ENCODE results near the gene AP1S3. TPM values are rescaled to one million over a fixed set of nuclear protein-coding genes. Genes with fewer than 3 reads are reported as not detected.

AP1S3 gene
- total and polyA plus RNA-seq, 4 experiments from 2014 or later: 0.96 to 2.6 (median 1.2) TPM

- Histone ChIP-seq H3K4me3 (ENCODE audit: low read length in 2 of 2) (no peak overlapping the region), H3K4me1 (ENCODE audit: insufficient read depth, low read length) (peaks cover 8% of the 10 kb centered on the region), H3K9me3 (ENCODE audit: control insufficient read depth in 1 of 2, low read length in 2 of 2) (no peaks in the 10 kb centered on the region), H3K27ac (ENCODE audit: low read depth, low read length) (no peak overlapping the region), H3K27me3 (ENCODE audit: insufficient read depth, low read length) (no peaks in the 10 kb centered on the region), H3K36me3 (ENCODE audit: insufficient read depth, low read length) (no peaks in the 10 kb centered on the region)
- Mint-ChIP-seq H3K27ac (no peak overlapping the region), H3K4me1 (peaks cover 7 to 10% (median 8%) of the 10 kb centered on the region in 4 donors), H3K4me3 (peak overlapping the region in 1 of 8 donors; percentile 35), H3K27me3 (no peaks in the 10 kb centered on the region), H3K36me3 (peaks cover 0 to 3% of the 10 kb centered on the region in 2 donors), H3K9me3 (no peaks in the 10 kb centered on the region)
- CTCF ChIA-PET (ENCODE audit: partially characterized antibody): no interaction called here
- intact Hi-C loops (cut with micrococcal nuclease): no loop called here
- POLR2A ChIA-PET (ENCODE audit: partially characterized antibody): no interaction called here
- DNase-seq: no peak
These were observed 5.0 kb downstream of the AP1S3 start for GRCh38 chr2:223832241-223832903.

GRCh38 chr2:223829128-223829527 lies 8.3 kb downstream of the AP1S3 start:
- Histone ChIP-seq H3K9me3 (ENCODE audit: control insufficient read depth in 1 of 2, low read length in 2 of 2) (no peaks in the 10 kb centered on the region), H3K27me3 (ENCODE audit: insufficient read depth, low read length) (no peaks in the 10 kb centered on the region), H3K4me3 (ENCODE audit: low read length in 2 of 2) (no peak overlapping the region), H3K4me1 (ENCODE audit: insufficient read depth, low read length) (no peaks in the 10 kb centered on the region), H3K36me3 (ENCODE audit: insufficient read depth, low read length) (no peaks in the 10 kb centered on the region), H3K27ac (ENCODE audit: low read depth, low read length) (no peak overlapping the region)
- intact Hi-C loops (cut with micrococcal nuclease): no loop called here
- H3K4me3 Mint-ChIP-seq: no peak overlapping the region
- H3K36me3 Mint-ChIP-seq: no peaks in the 10 kb centered on the region
- H3K4me1 Mint-ChIP-seq: peaks cover 0 to 2% (median 0%) of the 10 kb centered on the region in 4 donors
- DNase-seq: no peak
- ChIA-PET CTCF (ENCODE audit: partially characterized antibody) (no interaction called here), POLR2A (ENCODE audit: partially characterized antibody) (no interaction called here)
- H3K27ac Mint-ChIP-seq: no peak overlapping the region
- no peaks in the 10 kb centered on the region for H3K9me3 Mint-ChIP-seq
- no peaks in the 10 kb centered on the region for H3K27me3 Mint-ChIP-seq

DNA sequence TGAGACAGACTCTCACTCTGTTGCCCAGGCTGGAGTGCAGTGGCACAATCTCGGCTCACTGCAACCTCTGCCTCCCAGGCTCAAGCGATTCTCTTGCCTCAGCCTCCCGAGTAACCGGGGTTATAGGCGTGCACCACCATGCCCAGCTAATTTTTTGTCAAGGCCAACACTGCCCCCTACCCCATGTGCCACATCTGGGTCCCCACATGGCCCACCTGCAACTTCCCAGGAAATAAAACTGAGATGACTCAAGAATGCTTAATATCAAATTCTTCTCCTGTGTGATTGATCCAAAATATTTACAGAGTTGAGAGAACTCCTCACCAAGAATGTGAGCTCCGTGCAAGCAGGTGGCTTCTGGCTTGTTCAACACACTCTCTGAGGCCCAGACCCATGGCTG lies 9.1 kb downstream of the AP1S3 start:
- ChIA-PET POLR2A (ENCODE audit: partially characterized antibody) (no interaction called here), CTCF (ENCODE audit: partially characterized antibody) (no interaction called here)
- peaks cover 0 to 2% (median 0%) of the 10 kb centered on the region in 4 donors for H3K4me1 Mint-ChIP-seq
- Histone ChIP-seq H3K4me3 (ENCODE audit: low read length in 2 of 2) (no peak overlapping the region), H3K27ac (ENCODE audit: low read depth, low read length) (no peak overlapping the region), H3K27me3 (ENCODE audit: insufficient read depth, low read length) (no peaks in the 10 kb centered on the region), H3K4me1 (ENCODE audit: insufficient read depth, low read length) (no peaks in the 10 kb centered on the region), H3K9me3 (ENCODE audit: control insufficient read depth in 1 of 2, low read length in 2 of 2) (no peaks in the 10 kb centered on the region), H3K36me3 (ENCODE audit: insufficient read depth, low read length) (no peaks in the 10 kb centered on the region)
- no peaks in the 10 kb centered on the region for H3K27me3 Mint-ChIP-seq
- H3K27ac Mint-ChIP-seq: no peak overlapping the region
- H3K9me3 Mint-ChIP-seq: no peaks in the 10 kb centered on the region
- no peak overlapping the region for H3K4me3 Mint-ChIP-seq
- intact Hi-C loops (cut with micrococcal nuclease): no loop called here
- no peaks in the 10 kb centered on the region for H3K36me3 Mint-ChIP-seq
- no peak for DNase-seq

GRCh38 chr2:223826995-223827394 lies 10.4 kb downstream of the AP1S3 start:
- ChIA-PET POLR2A (ENCODE audit: partially characterized antibody) (interaction anchor here (0.7 kb wide), 1 partner anchor 10 kb away, joined by 3 read pairs; the partner anchor contains the start of gene AP1S3), CTCF (ENCODE audit: partially characterized antibody) (no interaction called here)
- peaks cover 0 to 2% (median 0%) of the 10 kb centered on the region in 4 donors for H3K4me1 Mint-ChIP-seq
- no peaks in the 10 kb centered on the region for H3K36me3 ChIP-seq (ENCODE audit: insufficient read depth, low read length)
- no peak overlapping the region for H3K27ac ChIP-seq (ENCODE audit: low read depth, low read length)
- peak overlapping the region in 1 of 7 donors; percentile 43 for H3K27ac Mint-ChIP-seq
- H3K4me3 ChIP-seq (ENCODE audit: low read length in 2 of 2): no peak overlapping the region
- no peaks in the 10 kb centered on the region for H3K36me3 Mint-ChIP-seq
- H3K4me1 ChIP-seq (ENCODE audit: insufficient read depth, low read length): no peaks in the 10 kb centered on the region
- no peaks in the 10 kb centered on the region for H3K9me3 ChIP-seq (ENCODE audit: control insufficient read depth in 1 of 2, low read length in 2 of 2)
- no peaks in the 10 kb centered on the region for H3K27me3 Mint-ChIP-seq
- H3K4me3 Mint-ChIP-seq: no peak overlapping the region
- H3K27me3 ChIP-seq (ENCODE audit: insufficient read depth, low read length): no peaks in the 10 kb centered on the region
- DNase-seq: no peak
- intact Hi-C loops (cut with micrococcal nuclease): no loop called here
- no peaks in the 10 kb centered on the region for H3K9me3 Mint-ChIP-seq

DNA sequence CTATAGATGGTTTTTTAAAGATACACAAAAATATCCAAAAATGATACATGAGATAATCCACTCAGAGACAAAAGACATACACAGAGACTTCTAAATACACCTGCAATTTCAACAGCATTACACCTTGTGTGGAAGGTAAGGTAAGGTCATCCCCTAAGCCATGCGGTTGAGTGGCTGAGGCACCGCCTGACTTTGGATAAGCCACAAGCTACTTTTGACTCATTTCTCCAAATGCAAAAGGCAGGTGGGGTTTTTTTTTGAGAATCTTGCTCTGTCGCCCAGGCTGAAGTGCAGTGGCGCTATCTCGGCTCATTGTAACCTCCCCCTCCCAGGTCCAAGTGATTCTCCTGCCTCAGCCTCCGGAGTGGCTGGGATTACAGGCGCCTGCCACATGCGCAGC lies 13.1 kb downstream of the AP1S3 start:
- Mint-ChIP-seq H3K9me3 (no peaks in the 10 kb centered on the region), H3K27me3 (no peaks in the 10 kb centered on the region), H3K27ac (no peak overlapping the region), H3K36me3 (no peaks in the 10 kb centered on the region), H3K4me3 (no peak overlapping the region), H3K4me1 (peaks cover 0 to 2% (median 0%) of the 10 kb centered on the region in 4 donors)
- no peaks in the 10 kb centered on the region for H3K27me3 ChIP-seq (ENCODE audit: insufficient read depth, low read length)
- H3K4me1 ChIP-seq (ENCODE audit: insufficient read depth, low read length): no peaks in the 10 kb centered on the region
- H3K4me3 ChIP-seq (ENCODE audit: low read length in 2 of 2): no peak overlapping the region
- no peaks in the 10 kb centered on the region for H3K9me3 ChIP-seq (ENCODE audit: control insufficient read depth in 1 of 2, low read length in 2 of 2)
- ChIA-PET CTCF (ENCODE audit: partially characterized antibody) (no interaction called here), POLR2A (ENCODE audit: partially characterized antibody) (no interaction called here)
- intact Hi-C loops (cut with micrococcal nuclease): no loop called here
- no peak for DNase-seq
- H3K36me3 ChIP-seq (ENCODE audit: insufficient read depth, low read length): no peaks in the 10 kb centered on the region
- no peak overlapping the region for H3K27ac ChIP-seq (ENCODE audit: low read depth, low read length)

GRCh38 chr2:223822818-223823217 lies 14.6 kb downstream of the AP1S3 start:
- Mint-ChIP-seq H3K27me3 (no peaks in the 10 kb centered on the region), H3K9me3 (no peaks in the 10 kb centered on the region), H3K27ac (no peak overlapping the region), H3K4me3 (no peak overlapping the region), H3K36me3 (no peaks in the 10 kb centered on the region), H3K4me1 (peaks cover 0 to 2% (median 0%) of the 10 kb centered on the region in 4 donors)
- no peak overlapping the region for H3K27ac ChIP-seq (ENCODE audit: low read depth, low read length)
- CTCF ChIA-PET (ENCODE audit: partially characterized antibody): no interaction called here
- no peak for DNase-seq
- H3K4me1 ChIP-seq (ENCODE audit: insufficient read depth, low read length): no peaks in the 10 kb centered on the region
- H3K4me3 ChIP-seq (ENCODE audit: low read length in 2 of 2): no peak overlapping the region
- POLR2A ChIA-PET (ENCODE audit: partially characterized antibody): interaction anchor here (0.6 kb wide), 1 partner anchor 1202 kb away, joined by 3 read pairs; no protein-coding TSS in a partner anchor
- no peaks in the 10 kb centered on the region for H3K36me3 ChIP-seq (ENCODE audit: insufficient read depth, low read length)
- intact Hi-C loops (cut with micrococcal nuclease): no loop called here
- no peaks in the 10 kb centered on the region for H3K9me3 ChIP-seq (ENCODE audit: control insufficient read depth in 1 of 2, low read length in 2 of 2)
- H3K27me3 ChIP-seq (ENCODE audit: insufficient read depth, low read length): no peaks in the 10 kb centered on the region

- Histone ChIP-seq H3K27me3 (ENCODE audit: insufficient read depth, low read length) (no peaks in the 10 kb centered on the region), H3K4me1 (ENCODE audit: insufficient read depth, low read length) (no peaks in the 10 kb centered on the region), H3K27ac (ENCODE audit: low read depth, low read length) (no peak overlapping the region), H3K9me3 (ENCODE audit: control insufficient read depth in 1 of 2, low read length in 2 of 2) (no peaks in the 10 kb centered on the region), H3K36me3 (ENCODE audit: insufficient read depth, low read length) (no peaks in the 10 kb centered on the region), H3K4me3 (ENCODE audit: low read length in 2 of 2) (no peak overlapping the region)
- intact Hi-C loops (cut with micrococcal nuclease): no loop called here
- ChIA-PET POLR2A (ENCODE audit: partially characterized antibody) (no interaction called here), CTCF (ENCODE audit: partially characterized antibody) (interaction anchor here (0.8 kb wide), 1 partner anchor 166 kb away, joined by 3 read pairs; no protein-coding TSS in a partner anchor)
- Mint-ChIP-seq H3K27ac (peak overlapping the region in 1 of 7 donors; percentile 0), H3K4me3 (no peak overlapping the region), H3K36me3 (no peaks in the 10 kb centered on the region), H3K9me3 (no peaks in the 10 kb centered on the region), H3K4me1 (no peaks in the 10 kb centered on the region), H3K27me3 (no peaks in the 10 kb centered on the region)
- no peak for DNase-seq
These were observed 16.8 kb downstream of the AP1S3 start for GRCh38 chr2:223820549-223820948.

Data from CD4-positive, alpha-beta memory T cell (primary cell).